ENCODE measurements around the gene ITPA.

ITPA gene

GRCh38 chr20:3168829-3169590 is 40.3 kb upstream of the ITPA start:
- TF ChIP-seq CTCF (IDR thresholded peaks at IDR 0.05; ENCODE audit: low read depth, low read length, missing control alignments): no peak
- DNase-seq (ENCODE audit: low read depth): no peak
- H3K4me3 ChIP-seq (ENCODE audit: low read depth, low read length): no peak overlapping the region

DNA sequence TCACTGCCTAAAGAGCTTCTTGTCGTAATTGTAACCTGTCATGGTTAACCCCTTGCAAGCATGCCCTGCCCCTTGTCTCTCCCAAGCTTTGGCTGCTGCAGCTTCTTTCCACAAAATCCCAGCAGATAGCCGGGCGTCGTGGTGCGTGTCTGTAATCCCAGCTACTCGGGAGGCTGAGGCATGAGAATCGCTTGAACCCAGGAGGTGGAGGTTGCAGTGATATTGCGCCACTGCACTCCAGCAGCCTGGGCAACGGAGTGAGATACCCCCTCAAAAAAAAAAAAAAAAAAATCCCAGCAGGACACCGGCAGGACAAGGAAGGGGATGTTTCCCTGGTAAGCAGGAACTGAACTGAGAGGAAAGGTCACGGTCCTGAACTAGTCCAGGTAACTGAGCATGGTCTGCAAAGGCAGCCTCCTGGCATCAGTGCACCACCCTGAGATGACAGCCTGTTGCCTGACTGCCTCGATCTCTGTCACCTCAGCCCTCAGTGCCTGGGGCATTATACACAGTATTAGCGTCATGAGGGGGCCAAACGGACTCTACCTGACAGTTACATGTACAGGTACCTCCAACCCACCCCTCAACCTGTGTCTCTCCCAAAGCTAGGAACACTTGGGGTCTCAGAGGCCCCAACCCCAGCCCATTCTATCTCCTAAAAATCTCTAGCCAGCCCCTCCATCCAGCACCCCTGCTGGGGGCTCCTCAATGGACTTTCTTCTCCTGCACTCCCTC is 37.7 kb upstream of the ITPA start:
- no peak for TF ChIP-seq CTCF (IDR thresholded peaks at IDR 0.05; ENCODE audit: low read depth, low read length, missing control alignments)
- DNase-seq (ENCODE audit: low read depth): no peak

GRCh38 chr20:3172126-3172932 is 37.0 kb upstream of the ITPA start:
- no peak overlapping the region for H3K4me3 ChIP-seq (ENCODE audit: low read depth, low read length)
- TF ChIP-seq CTCF (IDR thresholded peaks at IDR 0.05; ENCODE audit: low read depth, low read length, missing control alignments): no peak
- DNase-seq (ENCODE audit: low read depth): no peak

More for the DNA sequence above, 37.7 kb upstream of the ITPA start:
- H3K4me3 ChIP-seq (ENCODE audit: low read depth, low read length): no peak overlapping the region

DNA sequence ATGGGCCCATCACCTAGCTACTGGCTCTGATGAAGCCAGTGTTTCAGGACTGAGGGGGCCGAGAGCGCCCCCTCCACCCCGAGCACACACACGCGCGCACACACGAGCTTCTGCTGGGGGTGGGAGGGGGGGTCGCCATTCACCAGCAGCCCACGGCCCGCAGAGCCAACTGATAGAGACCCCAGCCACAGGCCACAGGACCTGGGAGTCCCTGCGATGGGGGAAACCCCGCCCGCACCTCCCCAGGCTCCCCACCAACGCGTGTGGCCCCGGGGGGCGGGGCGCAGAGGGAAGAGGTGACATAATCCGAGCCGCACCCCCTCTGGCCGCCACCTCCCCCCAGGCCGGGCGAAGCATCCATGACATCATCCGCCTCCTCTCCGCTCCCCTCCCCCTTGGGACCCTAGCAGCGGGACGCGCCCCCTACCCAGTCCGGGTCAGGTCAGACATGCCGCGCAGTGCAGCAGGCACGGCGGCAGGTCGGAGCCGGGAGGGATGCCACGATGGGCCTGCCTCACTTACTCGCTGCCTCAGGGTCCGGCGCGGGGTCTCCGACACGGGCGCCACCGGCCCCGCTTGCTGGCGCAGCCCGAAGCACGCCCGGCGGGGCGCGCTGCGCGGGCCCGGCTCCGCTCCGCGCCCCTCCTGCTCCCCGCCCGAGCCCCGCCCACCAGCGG is 36.2 kb upstream of the ITPA start, which contains the start of gene LZTS3:
Gene LZTS3 (minus strand): TSS at position 617 of the 677 bp plus-strand sequence. CDS start 6,386 bp downstream, outside the sequence.
- peak within 1 kb of the TSS; percentile 79 for H3K4me3 ChIP-seq (ENCODE audit: low read depth, low read length)
- TF ChIP-seq CTCF (IDR thresholded peaks at IDR 0.05; ENCODE audit: low read depth, low read length, missing control alignments): peak; percentile 7
- DNase-seq (ENCODE audit: low read depth): no peak

DNA sequence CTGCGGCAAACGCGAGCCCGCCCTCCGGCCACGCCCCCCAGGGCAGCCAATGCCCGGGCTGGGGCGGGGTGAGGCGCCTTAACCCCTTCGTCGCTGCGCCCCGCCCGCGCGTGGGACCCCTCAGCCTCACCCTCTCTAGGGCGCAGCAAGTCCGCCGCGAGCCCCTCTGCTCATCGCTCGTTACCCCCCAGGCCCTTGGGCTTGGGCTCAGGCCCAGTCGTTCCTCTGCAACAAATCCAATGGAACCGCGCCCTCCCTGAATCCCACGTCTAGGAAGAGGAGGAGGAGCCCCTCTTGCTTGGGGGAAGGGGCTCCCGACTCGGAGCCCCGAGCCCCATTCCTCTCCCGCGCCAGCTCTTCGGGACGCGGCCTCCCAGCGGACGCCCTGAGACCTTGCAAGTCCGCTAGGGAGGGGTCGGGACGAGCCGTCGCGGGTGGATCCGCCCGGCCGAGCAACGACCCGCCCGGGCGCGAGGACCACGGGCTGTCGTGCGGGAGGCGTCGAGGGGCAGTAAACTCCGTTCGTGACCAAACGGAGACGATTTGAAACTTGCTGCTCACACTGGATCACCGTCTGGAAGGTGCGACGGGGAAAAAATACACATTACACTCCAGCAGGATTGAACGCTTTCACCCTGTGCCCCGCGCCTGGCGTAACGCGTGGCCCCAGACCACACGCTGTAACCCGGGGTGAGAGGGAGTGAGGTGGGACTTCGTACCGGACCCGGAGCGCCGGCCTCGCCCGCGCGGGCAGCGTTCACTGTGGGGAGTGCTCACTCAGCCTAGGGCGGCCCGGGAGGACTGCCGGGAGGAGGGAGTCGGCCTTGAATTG is 35.5 kb upstream of the ITPA start:
- TF ChIP-seq CTCF (IDR thresholded peaks at IDR 0.05; ENCODE audit: low read depth, low read length, missing control alignments): peak; percentile 31
- peak overlapping the region; percentile 79 for H3K4me3 ChIP-seq (ENCODE audit: low read depth, low read length)
- peak; percentile 13 for DNase-seq (ENCODE audit: low read depth)
